Raji (cell line): ENCODE results near the gene PLXNB2.
A peak's percentile ranks its signal among the peaks of the same experiment; 100 is the strongest.

Source experiments
- POLR2A ChIP-seq: IDR thresholded peaks from 2 replicates; pipeline ENCODE4 v1.6.1; 2011; ENCODE audit warnings: low read depth, low read length, control low read depth; ENCODE audit not compliant: insufficient read depth

The PLXNB2 gene

DNA sequence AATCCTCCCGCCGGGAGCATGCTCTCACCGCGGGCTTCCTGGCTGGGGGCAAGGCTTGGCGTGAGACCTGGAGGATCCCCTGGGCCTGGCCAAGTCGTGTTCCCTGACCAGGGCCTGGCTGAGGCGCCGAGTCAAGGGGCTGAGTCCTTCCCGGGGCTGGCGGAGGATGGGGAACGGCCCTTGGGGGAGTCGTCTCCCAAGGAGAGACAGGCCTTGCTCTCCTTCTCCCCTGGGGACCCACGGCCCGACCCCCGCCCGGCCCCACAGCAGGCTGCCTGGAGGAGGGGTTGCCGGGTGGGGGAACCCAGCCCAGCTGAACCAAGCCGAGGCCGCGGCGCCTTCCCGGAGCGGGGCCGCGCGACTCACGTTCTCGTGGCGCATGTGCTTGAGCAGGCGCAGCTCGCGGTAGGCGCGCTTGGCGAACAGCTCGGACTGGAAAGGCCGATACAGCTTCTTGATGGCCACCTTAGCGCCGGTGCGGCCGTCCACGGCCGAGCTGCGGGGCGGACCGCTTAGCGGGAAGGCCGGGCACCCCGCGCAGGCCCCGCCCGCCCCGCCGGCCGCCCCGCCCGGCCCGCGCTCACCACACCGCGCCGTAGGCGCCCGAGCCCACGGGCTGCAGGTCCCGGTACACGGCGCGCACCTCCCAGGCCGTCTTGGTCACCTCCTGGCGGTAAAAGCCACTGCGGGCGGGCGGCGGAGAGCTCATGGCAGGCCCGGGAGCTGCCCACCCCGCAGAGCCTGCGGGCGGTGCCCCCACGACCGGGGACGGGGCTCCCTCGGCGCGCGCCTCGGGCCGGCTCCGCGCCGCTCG lies 46.4 kb downstream of the PLXNB2 start:
- TF ChIP-seq POLR2A = peak; percentile 64

DNA sequence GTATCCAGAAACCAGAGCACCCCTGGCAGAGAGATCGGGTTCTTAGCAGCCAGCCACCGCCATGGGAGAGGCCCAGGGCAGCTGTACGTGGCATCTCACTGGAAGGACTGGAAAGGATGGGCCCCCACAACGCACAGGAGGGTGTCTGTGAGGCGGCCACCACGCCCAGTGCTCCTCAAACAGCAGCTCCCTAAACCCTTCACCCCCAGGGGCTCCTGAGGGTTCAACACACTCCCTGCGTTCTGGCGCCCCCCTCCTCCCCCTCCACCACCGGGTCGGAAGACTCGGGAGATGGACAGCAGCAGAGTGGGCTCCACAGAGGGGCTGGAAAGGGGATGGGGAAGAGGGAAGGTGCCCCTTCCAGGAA lies 47.0 kb downstream of the PLXNB2 start:
- no peak for TF ChIP-seq POLR2A

DNA sequence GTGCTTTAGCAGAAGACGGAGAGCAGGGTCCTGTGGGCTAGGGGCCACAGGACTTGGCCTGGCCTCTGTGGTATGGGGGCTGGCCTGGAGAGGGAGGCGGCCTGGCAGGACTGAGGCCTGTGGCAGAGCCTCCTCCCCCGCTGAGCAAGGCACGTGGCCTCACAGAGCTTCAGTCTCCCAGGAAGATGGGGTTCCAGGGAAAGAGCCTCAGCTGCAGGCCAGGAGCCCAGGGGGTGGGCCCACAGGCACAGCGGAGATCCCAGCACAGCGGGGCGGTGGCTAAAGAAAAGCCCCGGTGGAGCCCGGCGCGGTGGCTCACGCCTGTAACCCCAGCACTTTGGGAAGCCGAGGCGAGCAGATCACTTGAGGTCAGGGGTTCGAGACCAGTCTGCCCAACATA lies 48.1 kb downstream of the PLXNB2 start:
- TF ChIP-seq POLR2A = no peak

DNA sequence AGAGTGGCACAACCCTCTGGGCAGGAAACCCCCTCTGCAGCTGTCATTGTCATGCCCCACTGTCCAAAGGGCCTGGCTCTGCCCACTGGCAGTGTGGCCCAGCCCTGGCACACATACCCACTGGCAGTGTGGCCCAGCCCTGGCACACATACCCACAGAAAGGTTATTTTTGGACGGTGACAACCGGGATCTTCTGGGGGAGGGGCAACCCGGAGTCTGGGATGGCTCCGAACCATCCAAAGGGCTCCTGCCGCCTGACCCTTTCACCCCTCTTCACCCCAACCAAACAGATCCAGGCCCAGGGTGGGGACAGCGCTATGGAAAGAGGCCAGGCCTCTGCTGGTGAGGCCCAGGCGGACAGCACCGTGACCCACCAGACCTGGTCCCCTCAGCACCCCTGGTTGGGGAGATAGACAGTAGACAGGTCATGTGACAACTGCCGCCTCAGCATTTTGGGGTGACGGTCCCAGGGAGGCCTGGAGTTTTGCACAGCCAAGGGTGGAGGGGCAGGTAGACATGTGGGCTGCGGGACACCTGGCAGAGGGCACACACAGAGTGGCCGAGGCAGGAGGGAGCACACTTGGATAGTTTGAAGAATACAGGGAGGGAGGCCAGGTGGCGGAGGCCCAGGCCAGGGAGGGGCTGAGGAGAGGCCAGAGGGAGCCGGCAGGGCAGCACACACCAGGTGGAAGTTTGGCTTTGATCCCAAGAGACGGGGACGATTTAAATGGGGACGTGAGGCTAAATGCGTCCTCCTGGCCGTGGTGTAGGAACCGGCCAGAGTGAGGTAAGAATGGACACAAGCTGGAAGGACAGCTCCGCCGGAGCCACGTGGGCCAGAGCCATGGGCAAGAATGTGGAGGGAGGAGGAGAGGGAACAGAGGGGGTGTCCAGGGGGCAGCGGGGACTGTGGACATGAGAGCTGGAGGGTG lies 48.8 kb downstream of the PLXNB2 start:
- no peak for TF ChIP-seq POLR2A

DNA sequence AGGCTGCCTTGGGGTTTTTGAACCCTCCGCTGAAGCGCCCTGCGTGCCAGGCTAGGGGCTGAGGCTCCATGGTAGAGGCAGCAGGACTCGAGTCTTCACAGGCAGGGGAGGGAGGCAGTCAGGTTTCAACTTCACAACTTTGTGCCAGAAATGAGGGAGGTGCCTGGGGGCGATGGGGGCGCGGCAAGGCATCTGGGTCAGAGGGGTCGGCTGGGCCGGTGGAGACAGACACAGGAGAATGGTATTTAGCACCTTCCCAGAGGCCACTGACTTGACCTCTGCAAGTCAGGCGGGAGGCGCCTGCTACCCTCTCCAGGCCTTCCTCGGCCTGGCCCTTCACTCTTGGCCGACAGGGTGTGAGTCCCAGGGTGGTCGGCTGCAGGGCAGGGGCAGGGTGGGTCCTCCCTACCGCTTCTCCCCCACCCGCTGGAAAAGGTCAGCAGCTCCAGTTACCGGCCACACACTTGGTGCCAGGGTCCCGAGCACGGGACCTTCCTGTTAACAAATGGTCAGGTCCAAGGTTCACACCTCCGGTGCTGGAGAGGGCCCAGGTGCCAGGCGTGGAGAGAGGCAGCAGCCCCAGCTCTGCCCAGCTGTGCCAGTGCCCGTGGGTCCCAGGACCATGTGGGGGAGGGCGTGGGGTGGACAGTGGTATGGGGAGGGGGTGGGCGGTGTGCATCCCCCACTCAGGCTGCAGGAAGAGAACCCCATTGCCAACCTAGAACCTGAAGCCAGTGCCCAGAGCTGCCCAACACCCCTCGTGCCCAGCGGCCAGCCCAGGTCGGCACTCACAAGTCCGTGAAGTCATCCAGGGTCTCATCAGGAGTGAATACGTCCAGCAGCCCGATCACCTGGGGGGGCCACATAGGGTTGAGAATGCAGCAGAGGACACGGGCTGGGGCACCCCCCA lies 49.7 kb downstream of the PLXNB2 start:
- no peak for TF ChIP-seq POLR2A

DNA sequence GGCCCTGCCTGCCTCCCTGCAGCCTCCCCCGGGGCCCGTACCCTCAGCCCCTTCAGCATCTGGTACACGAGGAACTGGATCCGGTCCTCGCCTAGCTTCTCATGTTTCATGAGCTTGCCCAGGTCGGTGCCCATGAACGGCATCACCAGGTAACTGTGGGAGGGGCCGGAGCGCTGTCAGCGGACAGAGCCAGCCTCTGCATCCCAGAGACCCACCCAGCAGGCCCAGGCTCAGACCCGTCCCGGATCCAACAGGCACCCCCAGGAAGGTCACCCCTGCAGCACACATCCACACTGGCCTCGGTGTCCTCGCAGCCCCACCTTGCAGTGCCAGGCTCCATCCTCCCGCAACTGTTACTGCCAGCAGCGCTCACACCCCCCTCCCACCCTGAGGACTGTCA lies 50.4 kb downstream of the PLXNB2 start:
- no peak for TF ChIP-seq POLR2A

DNA sequence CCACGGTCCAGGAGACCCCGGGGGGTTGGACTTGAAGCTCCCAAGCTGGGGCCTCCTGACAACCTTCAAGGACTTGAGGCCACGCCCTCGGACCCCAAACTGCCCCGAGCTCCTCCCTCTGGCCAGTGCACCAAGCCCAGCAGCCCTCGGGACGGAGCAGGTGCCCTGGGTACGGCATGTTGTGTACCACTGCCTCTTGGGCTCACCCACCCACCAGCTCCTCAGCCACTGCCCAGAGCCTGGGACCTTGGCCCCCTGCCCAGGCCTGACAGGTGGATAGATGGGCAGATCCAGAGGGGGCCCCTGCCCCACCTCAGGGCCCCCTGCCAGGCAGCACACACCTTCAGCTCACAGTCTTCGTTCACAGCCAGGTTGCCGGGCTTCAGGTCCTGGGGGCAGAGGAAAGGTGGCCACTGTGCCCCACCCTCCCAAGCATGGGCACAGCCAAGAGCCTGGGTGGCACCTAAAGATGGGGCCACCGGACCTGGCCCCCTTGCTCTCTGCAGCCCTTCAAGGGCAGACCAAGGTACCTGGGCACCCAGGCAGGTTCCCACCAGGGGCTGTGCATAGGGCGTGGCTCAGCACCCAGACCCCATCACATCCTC lies 51.1 kb downstream of the PLXNB2 start:
- no peak for TF ChIP-seq POLR2A

DNA sequence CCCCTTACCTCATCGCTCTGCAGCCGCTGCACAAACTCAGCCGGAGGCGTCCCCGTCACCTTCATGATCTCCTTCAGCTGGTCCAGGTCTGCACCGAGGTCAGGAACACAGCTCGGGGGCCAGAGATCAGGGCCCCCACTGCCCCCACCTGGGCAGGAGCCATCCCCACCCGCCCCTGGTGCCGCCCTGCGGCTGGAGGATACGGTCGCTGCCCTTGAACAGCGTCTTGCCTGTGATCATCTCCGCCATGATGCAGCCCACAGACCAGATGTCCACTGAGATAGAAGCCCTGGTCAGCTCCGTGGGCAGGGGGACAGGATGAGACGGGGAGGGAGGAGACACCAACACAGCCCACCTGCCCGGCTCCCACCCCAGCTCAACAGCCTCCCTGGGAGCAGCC lies 51.8 kb downstream of the PLXNB2 start:
- no peak for TF ChIP-seq POLR2A

DNA sequence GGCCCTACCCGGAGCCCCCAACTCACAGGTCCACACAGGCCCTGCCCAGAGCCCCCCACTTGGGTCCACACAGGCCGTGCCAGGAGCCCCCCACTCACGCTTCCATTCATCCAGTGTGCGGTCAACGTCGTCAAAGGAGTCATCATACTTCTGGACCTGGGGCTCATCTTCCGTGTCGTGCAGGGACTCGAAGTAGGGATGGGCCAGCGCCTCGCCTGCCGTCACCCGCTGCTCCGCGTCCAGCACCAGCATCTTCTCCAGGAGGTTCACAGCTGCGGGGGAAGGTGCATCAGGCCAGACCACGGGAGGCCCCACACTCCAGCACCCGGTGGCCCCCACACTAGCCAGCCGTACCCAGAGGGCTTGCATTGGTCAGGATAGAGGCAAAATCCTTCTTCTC lies 52.3 kb downstream of the PLXNB2 start:
- TF ChIP-seq POLR2A = no peak

DNA sequence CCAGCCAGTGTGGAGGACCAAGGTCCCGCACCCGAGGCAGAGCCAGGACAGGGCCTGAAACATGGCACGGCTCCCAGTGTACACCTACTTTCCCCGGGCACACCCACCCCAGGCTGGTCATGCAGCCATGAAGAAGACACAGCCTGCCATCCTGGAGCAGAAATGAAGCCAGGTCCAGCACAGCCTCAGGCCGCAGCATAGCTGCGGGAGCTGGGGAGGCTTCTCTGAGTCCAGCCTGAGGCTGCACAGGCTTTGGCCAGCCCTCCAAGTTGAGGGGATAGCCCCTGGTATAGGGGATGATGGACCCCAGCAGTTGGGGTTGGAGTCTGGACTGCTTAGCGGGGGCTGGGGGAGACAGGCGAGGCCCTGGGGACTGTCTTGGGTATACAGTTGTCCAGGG lies 53.5 kb downstream of the PLXNB2 start:
- TF ChIP-seq POLR2A = no peak

DNA sequence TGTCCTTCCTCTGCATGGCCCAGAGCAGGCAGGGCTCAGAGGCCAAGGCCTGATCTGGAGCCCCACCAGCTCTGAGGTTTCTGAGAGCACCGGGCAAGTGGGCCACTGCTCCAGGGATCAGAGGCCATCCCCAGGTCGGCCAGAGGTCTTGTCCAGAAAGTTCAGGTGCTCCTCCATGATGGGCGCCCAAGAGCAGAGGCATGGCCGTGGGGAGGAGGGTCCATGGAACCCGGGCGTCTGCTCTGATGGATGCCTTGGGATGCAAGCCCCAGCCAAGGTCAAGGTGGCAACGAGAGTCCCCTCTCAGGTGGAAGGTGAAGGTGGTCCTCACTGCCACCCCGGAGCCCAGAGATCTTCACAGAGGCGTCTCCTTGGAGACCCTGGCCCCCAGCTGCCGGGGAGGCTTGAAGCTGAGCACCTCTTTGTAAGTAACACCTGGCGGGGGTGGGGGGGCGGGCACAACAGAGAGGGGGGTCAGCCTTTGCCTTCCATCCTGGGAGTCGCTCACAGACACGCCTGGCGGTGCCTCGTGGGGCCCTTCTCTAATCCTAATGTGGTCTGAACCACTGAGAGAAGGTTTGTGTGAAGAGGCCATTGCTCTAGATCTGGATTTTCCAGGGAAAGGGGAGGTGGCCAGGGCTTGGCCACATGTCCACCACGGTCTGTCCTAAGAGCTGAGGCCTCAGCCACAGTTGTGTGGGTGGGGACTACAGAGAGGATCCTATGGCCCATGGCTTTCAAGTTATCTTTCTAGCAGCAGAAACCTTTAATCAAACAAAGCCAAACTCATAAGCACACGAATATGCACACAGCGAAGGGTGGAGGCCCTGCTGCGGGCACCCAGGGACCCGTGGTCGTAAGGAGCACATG lies 54.2 kb downstream of the PLXNB2 start:
- TF ChIP-seq POLR2A = no peak

DNA sequence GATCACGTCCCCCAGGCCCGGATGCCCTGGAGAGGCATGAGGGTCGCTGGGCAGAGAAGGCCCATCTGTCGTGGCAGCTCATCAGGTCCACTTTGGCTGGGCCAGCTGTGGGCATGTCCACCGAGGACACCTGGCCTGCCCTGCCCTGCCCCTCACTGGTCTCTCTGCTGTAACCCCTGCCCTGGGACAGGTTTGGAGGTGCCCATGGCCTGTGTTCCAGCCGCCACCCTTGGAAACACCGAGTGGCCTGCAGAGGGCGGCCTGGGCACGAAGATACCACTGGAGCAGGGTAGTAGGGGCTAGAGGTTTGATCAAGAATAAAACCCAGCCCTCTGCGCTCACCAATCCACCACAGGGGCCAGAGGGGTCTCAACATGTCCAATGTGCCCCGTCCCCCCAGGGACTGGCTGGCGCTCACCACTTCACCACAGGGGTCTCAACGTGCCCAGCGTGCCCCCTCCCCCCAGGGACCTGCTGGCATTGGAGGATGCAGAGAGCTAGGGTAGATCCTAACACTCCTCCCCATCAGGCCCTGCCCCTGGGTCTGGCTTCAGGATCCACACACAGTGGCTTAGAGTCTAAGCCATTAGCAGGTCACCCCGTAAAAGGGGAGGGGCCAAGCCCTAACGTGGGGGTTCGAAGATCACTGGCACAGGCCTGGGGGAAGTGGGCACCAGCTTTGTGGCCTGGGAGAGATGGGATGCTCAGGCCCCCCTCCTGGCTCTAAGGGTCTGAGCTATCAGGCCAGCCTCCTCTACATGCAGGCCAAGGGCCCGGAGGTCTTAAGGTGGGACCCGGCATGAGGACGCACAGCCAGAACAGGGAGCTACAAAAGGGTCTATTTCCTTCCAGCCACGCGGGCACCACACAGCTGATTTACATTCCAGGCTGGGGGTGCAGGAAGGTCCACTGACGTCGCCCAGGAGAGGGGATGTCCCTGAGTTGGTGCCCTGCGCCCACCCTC lies 55.1 kb downstream of the PLXNB2 start:
- no peak; the same call in 1 of the 2 replicates for TF ChIP-seq POLR2A
